Activated B cell treated with CpG ODN at 0.5 μM for 24 hours (primary cell): Measurements from ENCODE around the gene CCDC150. TPM values are rescaled to one million over a fixed set of nuclear protein-coding genes. Genes with fewer than 3 reads are reported as not detected.

Experiments
- ATAC-seq: fragments of 200-7000 bp; cut with Tn5 transposase; one replicate; pipeline ENCODE4 v1.10.0; 2021; ENCODE audit warnings: low read depth, mild to moderate bottlenecking, moderate library complexity
- CTCF ChIA-PET: fragments of 350-600 bp; sonication (Branson Sonifier 250); formaldehyde crosslinking; loops from one replicate; lab custom pipeline; 2021; ENCODE audit warnings: antibody characterized with exemption; lab: Charles Lee
- POLR2A ChIA-PET: fragments of 350-600 bp; sonication (Branson Sonifier 250); formaldehyde crosslinking; loops from one replicate; lab custom pipeline; 2021; ENCODE audit warnings: antibody characterized with exemption; lab: Charles Lee
- DNase-seq: peaks from one replicate; pipeline ENCODE4 v3.0.0; 2022
- H3K27ac Mint-ChIP-seq: one replicate; pipeline ENCODE4 v1.8.0; 2020; ENCODE audit warnings: mixed read lengths
- H3K27me3 Mint-ChIP-seq: one replicate; pipeline ENCODE4 v1.8.0; 2021; ENCODE audit warnings: mixed read lengths
- H3K36me3 Mint-ChIP-seq: one replicate; pipeline ENCODE4 v1.8.0; 2021; ENCODE audit warnings: low read depth, mixed read lengths
- H3K4me1 Mint-ChIP-seq: one replicate; pipeline ENCODE4 v1.8.0; 2021; ENCODE audit warnings: mixed read lengths
- H3K4me3 Mint-ChIP-seq: one replicate; pipeline ENCODE4 v1.8.0; 2020; ENCODE audit warnings: mild to moderate bottlenecking, mixed read lengths
- H3K9me3 Mint-ChIP-seq: one replicate; pipeline ENCODE4 v1.8.0; 2020; ENCODE audit warnings: mixed read lengths
- CTCF ChIP-seq: fragments of 200-600 bp; IDR thresholded peaks from one replicate; pipeline ENCODE4 v1.8.0; 2022; ENCODE audit warnings: antibody characterized with exemption, mild to moderate bottlenecking
- intact Hi-C: fragments of 100-400 bp; cut with micrococcal nuclease; formaldehyde crosslinking; loops from one replicate; pipeline ENCODE4 v1.15.1; 2024
- total RNA-seq: library from RNA; stranded (reverse); gene quantifications from 2 replicates; pipeline ENCODE4 v1.2.3, GENCODE V29; 2022

CCDC150 gene
- total RNA-seq, 1 donor from 2014 or later: 2.6 TPM

- intact Hi-C loops: no loop called here
- no peaks in the 10 kb centered on the region for H3K27me3 Mint-ChIP-seq
- H3K4me3 Mint-ChIP-seq: no peak overlapping the region
- DNase-seq (no peak), ATAC-seq (no peak)
- no peak for TF ChIP-seq CTCF
- H3K4me1 Mint-ChIP-seq: no peaks in the 10 kb centered on the region
- ChIA-PET POLR2A (no interaction called here), CTCF (no interaction called here)
- H3K9me3 Mint-ChIP-seq: peaks cover 44% of the 10 kb centered on the region
- no peak overlapping the region for H3K27ac Mint-ChIP-seq
- H3K36me3 Mint-ChIP-seq: peaks cover 21% of the 10 kb centered on the region
Observed at GRCh38 chr2:196651387-196652094, 12.0 kb downstream of the CCDC150 start.

GRCh38 chr2:196652869-196653268 is 13.4 kb downstream of the CCDC150 start:
- DNase-seq (no peak), ATAC-seq (no peak)
- no peak for TF ChIP-seq CTCF
- Mint-ChIP-seq H3K4me3 (no peak overlapping the region), H3K27ac (no peak overlapping the region), H3K27me3 (no peaks in the 10 kb centered on the region), H3K4me1 (no peaks in the 10 kb centered on the region), H3K9me3 (peaks cover 44% of the 10 kb centered on the region), H3K36me3 (peaks cover 21% of the 10 kb centered on the region)
- intact Hi-C loops: no loop called here
- POLR2A ChIA-PET: no interaction called here
- CTCF ChIA-PET: no interaction called here

- ATAC-seq: no peak
- no peak for TF ChIP-seq CTCF
- no peak for DNase-seq
- H3K4me3 Mint-ChIP-seq: no peak overlapping the region
- CTCF ChIA-PET: no interaction called here
- peaks cover 21% of the 10 kb centered on the region for H3K36me3 Mint-ChIP-seq
- H3K9me3 Mint-ChIP-seq: peaks cover 42% of the 10 kb centered on the region
- H3K27ac Mint-ChIP-seq: no peak overlapping the region
- H3K4me1 Mint-ChIP-seq: no peaks in the 10 kb centered on the region
- POLR2A ChIA-PET: no interaction called here
- no peaks in the 10 kb centered on the region for H3K27me3 Mint-ChIP-seq
- intact Hi-C loops: no loop called here
Observed at GRCh38 chr2:196653843-196654242, 14.3 kb downstream of the CCDC150 start.

GRCh38 chr2:196655761-196656160 is 16.2 kb downstream of the CCDC150 start:
- H3K27ac Mint-ChIP-seq: no peak overlapping the region
- H3K9me3 Mint-ChIP-seq: peaks cover 27% of the 10 kb centered on the region
- H3K4me3 Mint-ChIP-seq: no peak overlapping the region
- intact Hi-C loops: no loop called here
- peaks cover 14% of the 10 kb centered on the region for H3K36me3 Mint-ChIP-seq
- ATAC-seq: no peak
- ChIA-PET CTCF (no interaction called here), POLR2A (no interaction called here)
- no peaks in the 10 kb centered on the region for H3K27me3 Mint-ChIP-seq
- no peaks in the 10 kb centered on the region for H3K4me1 Mint-ChIP-seq
- TF ChIP-seq CTCF: no peak
- DNase-seq: no peak

GRCh38 chr2:196657333-196657732 is 17.8 kb downstream of the CCDC150 start:
- H3K4me3 Mint-ChIP-seq: no peak overlapping the region
- ATAC-seq: no peak

More at GRCh38 chr2:196657333-196657732, 17.8 kb downstream of the CCDC150 start:
- Mint-ChIP-seq H3K36me3 (peaks cover 6% of the 10 kb centered on the region), H3K27ac (no peak overlapping the region), H3K27me3 (no peaks in the 10 kb centered on the region), H3K9me3 (peaks cover 14% of the 10 kb centered on the region), H3K4me1 (no peaks in the 10 kb centered on the region)
- no peak for TF ChIP-seq CTCF
- DNase-seq: no peak
- ChIA-PET CTCF (no interaction called here), POLR2A (no interaction called here)
- intact Hi-C loops: no loop called here
